ENCODE results near the gene COQ3.

Gene COQ3

GRCh38 chr6:99330159-99330558 is 63.8 kb downstream of the COQ3 start:
- H3K9ac ChIP-seq (ENCODE audit: low read depth, low read length) = no peak overlapping the region
- no peak overlapping the region for H3K27ac ChIP-seq (ENCODE audit: low read depth, low read length)
- no peak overlapping the region for H3K4me3 ChIP-seq (ENCODE audit: low read length)
- H3K4me1 ChIP-seq (ENCODE audit: insufficient read depth, low read length) = peaks cover 6% of the 10 kb centered on the region; the same call in 1 of the 2 replicates
- 44% methylated on average over 2 of the region's 2 CpGs for WGBS
- H3K9me3 ChIP-seq (ENCODE audit: insufficient read depth, low read depth, low read length) = no peaks in the 10 kb centered on the region
- H3K36me3 ChIP-seq (ENCODE audit: insufficient read depth, low read length) = peaks cover 13% of the 10 kb centered on the region
- no peaks in the 10 kb centered on the region for H3K27me3 ChIP-seq (ENCODE audit: insufficient read depth, low read length)

- Histone ChIP-seq H3K9ac (ENCODE audit: low read depth, low read length) (no peak overlapping the region), H3K27ac (ENCODE audit: low read depth, low read length) (no peak overlapping the region), H3K4me3 (ENCODE audit: low read length) (no peak overlapping the region), H3K9me3 (ENCODE audit: insufficient read depth, low read depth, low read length) (no peaks in the 10 kb centered on the region), H3K36me3 (ENCODE audit: insufficient read depth, low read length) (peaks cover 25% of the 10 kb centered on the region), H3K4me1 (ENCODE audit: insufficient read depth, low read length) (no peaks in the 10 kb centered on the region), H3K27me3 (ENCODE audit: insufficient read depth, low read length) (no peaks in the 10 kb centered on the region)
Measured at GRCh38 chr6:99324996-99325395, 69.0 kb downstream of the COQ3 start.

All from HUES64 (cell line).